ENCODE measurements around the gene GRIN1.

GRIN1 gene

GRCh38 chr9:137107312-137107921 lies 31.5 kb upstream of the GRIN1 start:
- Histone ChIP-seq H3K9me2 (ENCODE audit: low read depth, low read length) (no peaks in the 10 kb centered on the region), H3K9me3 (ENCODE audit: low read length) (no peaks in the 10 kb centered on the region), H3K4me3 (ENCODE audit: low read depth, low read length, poor library complexity, severe bottlenecking) (no peak overlapping the region), H3K9ac (ENCODE audit: low read length) (no peak overlapping the region), H2AFZ (ENCODE audit: low read length) (no peak overlapping the region), H3F3A (ENCODE audit: insufficient read depth, low read length) (no peaks in the 10 kb centered on the region), H3K27ac (ENCODE audit: low read depth, low read length, poor library complexity, severe bottlenecking) (no peak overlapping the region), H3K27me3 (ENCODE audit: insufficient read depth, low read length) (no peaks in the 10 kb centered on the region), H3K36me3 (ENCODE audit: insufficient read depth, low read length) (peaks cover 98% of the 10 kb centered on the region), H3K4me1 (ENCODE audit: insufficient read depth, low read length, severe bottlenecking) (no peaks in the 10 kb centered on the region), H3K4me2 (ENCODE audit: low read length) (no peak overlapping the region), H4K20me1 (ENCODE audit: insufficient read depth, low read length) (no peaks in the 10 kb centered on the region), H3K79me2 (ENCODE audit: insufficient read depth, low read length) (no peaks in the 10 kb centered on the region)
- TF ChIP-seq CTCF (IDR thresholded peaks at IDR 0.05; ENCODE audit: low read length): no peak
- no peak for TF ChIP-seq EZH2 (IDR thresholded peaks at IDR 0.05; ENCODE audit: borderline replicate concordance, low read length)

GRCh38 chr9:137107982-137108381 lies 31.0 kb upstream of the GRIN1 start:
- Histone ChIP-seq H4K20me1 (ENCODE audit: insufficient read depth, low read length) (no peaks in the 10 kb centered on the region), H3K9me3 (ENCODE audit: low read length) (no peaks in the 10 kb centered on the region), H3K4me2 (ENCODE audit: low read length) (no peak overlapping the region), H3K79me2 (ENCODE audit: insufficient read depth, low read length) (no peaks in the 10 kb centered on the region), H3K9me2 (ENCODE audit: low read depth, low read length) (no peaks in the 10 kb centered on the region), H3F3A (ENCODE audit: insufficient read depth, low read length) (no peaks in the 10 kb centered on the region), H3K9ac (ENCODE audit: low read length) (no peak overlapping the region), H2AFZ (ENCODE audit: low read length) (no peak overlapping the region), H3K27me3 (ENCODE audit: insufficient read depth, low read length) (no peaks in the 10 kb centered on the region), H3K4me3 (ENCODE audit: low read depth, low read length, poor library complexity, severe bottlenecking) (no peak overlapping the region), H3K27ac (ENCODE audit: low read depth, low read length, poor library complexity, severe bottlenecking) (no peak overlapping the region), H3K4me1 (ENCODE audit: insufficient read depth, low read length, severe bottlenecking) (peaks cover 2% of the 10 kb centered on the region), H3K36me3 (ENCODE audit: insufficient read depth, low read length) (peaks cover 98% of the 10 kb centered on the region)
- TF ChIP-seq CTCF (IDR thresholded peaks at IDR 0.05; ENCODE audit: low read length) (no peak), EZH2 (IDR thresholded peaks at IDR 0.05; ENCODE audit: borderline replicate concordance, low read length) (no peak)

- no peaks in the 10 kb centered on the region for H3K79me2 ChIP-seq (ENCODE audit: insufficient read depth, low read length)
- H3K9me2 ChIP-seq (ENCODE audit: low read depth, low read length): no peaks in the 10 kb centered on the region
- H4K20me1 ChIP-seq (ENCODE audit: insufficient read depth, low read length): no peaks in the 10 kb centered on the region
- H2AFZ ChIP-seq (ENCODE audit: low read length): no peak overlapping the region
- H3F3A ChIP-seq (ENCODE audit: insufficient read depth, low read length): no peaks in the 10 kb centered on the region
- H3K4me2 ChIP-seq (ENCODE audit: low read length): no peak overlapping the region
- no peaks in the 10 kb centered on the region for H3K9me3 ChIP-seq (ENCODE audit: low read length)
- no peak for TF ChIP-seq EZH2 (IDR thresholded peaks at IDR 0.05; ENCODE audit: borderline replicate concordance, low read length)
- TF ChIP-seq CTCF (IDR thresholded peaks at IDR 0.05; ENCODE audit: low read length): no peak
- no peak overlapping the region for H3K4me3 ChIP-seq (ENCODE audit: low read depth, low read length, poor library complexity, severe bottlenecking)
- no peak overlapping the region for H3K9ac ChIP-seq (ENCODE audit: low read length)
- peaks cover 94% of the 10 kb centered on the region for H3K36me3 ChIP-seq (ENCODE audit: insufficient read depth, low read length)
- peaks cover 10% of the 10 kb centered on the region for H3K4me1 ChIP-seq (ENCODE audit: insufficient read depth, low read length, severe bottlenecking)
- no peak overlapping the region for H3K27ac ChIP-seq (ENCODE audit: low read depth, low read length, poor library complexity, severe bottlenecking)
- no peaks in the 10 kb centered on the region for H3K27me3 ChIP-seq (ENCODE audit: insufficient read depth, low read length)
Observed at GRCh38 chr9:137108608-137109249, 30.2 kb upstream of the GRIN1 start.

Data from OCI-LY1 (cell line).